ENCODE results near the gene PSTPIP1. TPM values are rescaled to one million over a fixed set of nuclear protein-coding genes. Genes with fewer than 3 reads are reported as not detected.

PSTPIP1 gene
- polyA plus RNA-seq, 5 donors: 1.1 to 3.1 (median 1.9) TPM

DNA sequence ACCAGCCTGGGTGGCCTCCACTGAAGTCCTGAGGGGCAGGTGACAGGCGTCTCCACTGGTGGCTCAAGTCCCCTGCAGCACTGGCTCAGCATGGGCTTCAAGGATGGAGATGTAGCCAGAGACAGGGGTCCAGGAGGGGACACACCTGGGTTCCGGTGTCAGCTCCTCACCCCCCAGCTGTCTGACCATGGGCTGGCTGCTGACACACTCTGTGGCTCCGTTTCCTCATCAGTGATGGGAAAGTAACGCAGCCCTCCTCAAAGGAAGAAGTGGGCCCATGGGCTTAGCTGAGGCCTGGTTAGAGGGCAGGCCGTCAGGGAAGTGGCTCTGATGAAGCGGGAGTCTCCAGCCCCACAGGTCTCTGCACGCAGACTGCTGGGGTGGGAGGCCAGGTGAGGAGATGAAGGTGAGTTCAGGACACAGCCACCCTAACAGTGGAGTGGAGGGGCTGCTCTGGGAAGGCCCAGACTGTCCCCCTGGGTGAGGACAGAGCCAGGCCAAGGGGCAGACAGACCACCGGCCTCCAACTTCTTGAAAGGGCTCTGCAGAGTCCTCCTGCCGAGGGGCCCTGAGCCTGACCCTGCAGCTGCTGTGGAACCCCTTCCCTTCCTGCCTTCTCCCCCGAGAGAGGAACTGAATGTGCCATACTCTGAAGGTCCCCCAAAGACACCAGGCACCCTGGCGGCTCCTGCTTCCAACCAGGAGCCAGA is 24.0 kb downstream of the PSTPIP1 start:
- DNase-seq: no peak

DNA sequence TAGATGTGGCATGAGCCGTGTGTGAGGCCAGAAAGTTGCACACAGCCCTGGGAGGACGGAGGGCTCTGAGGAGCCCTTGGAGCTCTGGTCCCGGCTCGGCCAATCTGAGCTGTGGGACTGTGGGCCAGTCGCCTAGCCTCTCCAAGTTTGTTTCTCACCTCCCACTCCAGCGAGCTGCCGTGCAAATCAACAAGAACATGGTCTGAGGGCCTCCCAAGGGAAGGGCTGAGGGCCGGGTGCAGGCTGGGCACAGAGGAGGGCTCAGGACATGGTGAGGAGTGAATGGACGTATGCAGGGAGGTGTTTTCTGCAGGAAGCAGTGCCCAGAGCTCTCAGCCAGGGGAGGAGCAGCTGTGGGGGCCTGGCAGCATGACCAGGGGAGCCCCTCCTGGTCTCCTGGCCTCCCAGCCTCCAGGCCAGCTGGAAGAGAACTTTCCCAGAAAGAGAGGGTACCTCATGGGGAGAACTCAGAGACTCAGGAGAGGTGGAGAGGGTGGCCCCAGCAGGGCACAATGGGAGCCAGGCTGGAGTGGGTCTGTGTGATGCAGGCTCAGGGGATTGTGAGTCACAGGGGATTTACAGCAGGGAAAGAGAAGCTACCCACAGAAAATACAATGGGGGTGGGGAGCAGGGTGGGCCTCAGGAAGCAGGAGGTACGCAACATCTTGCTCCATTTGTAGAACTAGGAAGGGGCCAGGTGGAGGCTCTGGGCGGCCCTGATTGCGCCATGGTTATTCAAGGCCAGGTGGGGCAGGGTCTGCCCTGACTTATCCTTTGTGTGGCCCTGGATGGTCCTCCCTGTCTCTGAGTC is 24.8 kb downstream of the PSTPIP1 start:
- DNase-seq: no peak

DNA sequence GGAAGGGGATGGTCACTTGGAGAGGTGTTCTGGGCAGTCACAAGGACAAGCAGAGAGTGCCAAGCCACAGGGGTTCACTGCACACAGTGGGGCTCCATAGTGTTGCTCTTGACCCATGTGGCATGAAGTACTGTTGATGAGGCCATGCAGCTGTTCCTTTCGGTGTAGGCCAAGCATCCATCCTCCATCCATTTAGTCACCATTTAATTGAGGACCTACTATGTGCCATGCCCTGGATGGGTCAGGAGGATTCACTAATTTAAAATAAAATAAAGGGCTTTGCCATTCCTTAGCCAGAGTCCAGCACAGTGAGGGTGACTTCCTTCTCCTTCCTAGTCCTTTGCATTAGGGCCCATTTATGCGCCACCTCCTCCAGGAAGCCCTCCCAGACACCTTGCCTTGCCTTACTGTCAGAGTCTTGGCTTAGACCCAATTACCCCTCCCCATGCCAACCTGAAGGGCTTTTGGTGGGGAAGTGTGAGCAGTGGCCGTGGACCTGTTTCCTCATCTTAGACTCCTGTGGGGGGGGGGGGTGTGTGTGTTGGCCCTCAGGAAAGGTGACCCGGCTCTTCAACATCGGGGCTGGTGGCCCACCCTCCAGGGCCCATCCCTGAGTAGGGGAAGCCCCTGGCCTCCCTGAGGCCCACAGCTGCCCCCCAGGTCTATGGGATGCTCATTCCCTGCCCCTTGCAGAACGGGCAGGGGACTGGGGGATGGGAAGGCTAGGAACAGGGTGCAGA is 25.6 kb downstream of the PSTPIP1 start:
- DNase-seq: no peak

DNA sequence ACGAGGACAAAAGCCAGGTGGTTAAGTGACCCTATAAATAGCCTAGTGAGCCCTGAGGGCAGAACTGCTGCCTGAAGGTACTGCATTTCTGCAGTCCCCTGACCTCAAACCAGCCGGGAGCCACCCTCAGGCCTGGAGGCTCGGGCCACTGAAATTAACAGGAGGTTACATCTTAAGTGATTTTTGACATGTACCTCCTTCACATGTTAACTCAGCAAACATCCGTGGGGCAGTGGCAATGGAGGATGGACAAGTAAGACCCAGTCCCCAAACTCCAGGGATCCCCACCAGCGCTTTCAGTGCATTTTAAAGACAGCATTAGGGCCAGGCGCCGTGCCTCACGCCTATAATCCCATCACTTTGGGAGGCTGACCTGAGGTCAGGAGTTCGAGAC is 26.2 kb downstream of the PSTPIP1 start:
- DNase-seq: no peak

DNA sequence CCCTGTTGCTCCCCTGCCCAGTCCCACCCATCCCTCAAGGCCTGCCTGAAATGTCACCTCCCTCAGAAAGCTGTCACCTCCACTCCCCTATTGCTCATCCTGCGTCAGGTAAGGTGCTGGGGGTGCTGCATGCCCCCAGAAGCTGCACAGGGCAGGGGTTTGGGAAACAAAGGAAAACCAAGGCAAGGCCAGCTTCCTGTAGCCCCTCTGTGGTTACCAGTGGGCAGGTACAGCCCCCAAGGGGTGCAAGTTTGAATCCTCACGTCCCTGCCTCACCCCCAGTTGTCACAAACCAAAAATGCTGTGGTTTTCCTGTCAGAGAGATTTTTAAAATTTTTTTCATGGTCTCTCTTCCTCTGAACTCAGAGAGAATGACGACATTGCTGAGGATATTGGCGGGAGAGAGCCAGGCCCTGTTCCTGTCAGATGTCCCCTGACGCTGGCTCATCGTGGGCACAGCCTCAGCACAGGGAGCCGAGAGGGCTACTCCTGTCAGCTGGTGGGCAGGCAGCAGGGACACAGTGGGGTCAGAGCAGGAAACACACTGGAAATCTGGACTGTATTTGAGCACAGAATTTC is 27.0 kb downstream of the PSTPIP1 start:
- no peak for DNase-seq

DNA sequence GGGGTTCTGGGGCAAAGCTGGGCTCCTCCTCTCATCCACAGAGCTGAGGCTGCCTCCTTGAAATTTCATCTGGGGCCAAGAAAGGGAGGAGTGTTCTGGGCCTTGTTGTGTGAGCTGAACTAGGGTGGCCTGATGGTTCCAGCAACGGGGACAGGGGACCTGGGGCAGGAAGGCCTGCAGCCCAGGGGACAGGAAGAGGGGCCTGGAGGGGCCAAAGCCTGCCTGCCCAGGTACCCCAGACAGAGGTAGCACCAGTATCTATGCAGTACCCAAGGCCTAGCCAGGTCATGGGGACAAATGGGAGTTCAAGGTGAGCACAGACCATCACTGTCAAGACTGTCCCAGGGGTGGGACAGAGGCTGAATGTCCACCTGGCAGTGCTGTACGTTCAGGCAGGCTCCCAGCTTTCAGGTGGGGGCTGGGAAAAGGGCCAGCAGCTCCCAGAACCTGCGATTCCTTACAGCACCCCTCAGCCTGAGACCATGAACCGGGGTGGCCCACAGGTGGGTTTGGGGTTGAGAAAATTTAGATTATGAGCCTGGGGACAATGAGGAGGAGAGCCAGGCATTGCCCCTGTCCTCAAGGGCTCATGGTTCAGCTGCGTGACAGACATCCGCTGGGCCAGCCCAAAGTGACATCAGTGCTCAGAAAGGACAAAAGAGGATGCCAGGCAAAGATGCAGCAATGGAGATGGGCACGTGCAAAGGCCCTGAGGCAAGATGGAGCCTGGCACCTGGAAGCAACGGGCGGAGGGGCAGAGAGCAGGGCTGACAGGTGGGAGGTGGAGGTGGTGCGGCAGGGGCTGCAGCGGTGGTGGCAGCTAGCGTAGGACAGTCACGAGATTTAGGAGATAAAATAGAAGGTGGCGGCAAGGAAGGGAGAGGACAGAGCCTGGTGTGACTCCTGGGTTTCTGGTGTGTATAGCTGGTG is 28.0 kb downstream of the PSTPIP1 start:
- no peak for DNase-seq

DNA sequence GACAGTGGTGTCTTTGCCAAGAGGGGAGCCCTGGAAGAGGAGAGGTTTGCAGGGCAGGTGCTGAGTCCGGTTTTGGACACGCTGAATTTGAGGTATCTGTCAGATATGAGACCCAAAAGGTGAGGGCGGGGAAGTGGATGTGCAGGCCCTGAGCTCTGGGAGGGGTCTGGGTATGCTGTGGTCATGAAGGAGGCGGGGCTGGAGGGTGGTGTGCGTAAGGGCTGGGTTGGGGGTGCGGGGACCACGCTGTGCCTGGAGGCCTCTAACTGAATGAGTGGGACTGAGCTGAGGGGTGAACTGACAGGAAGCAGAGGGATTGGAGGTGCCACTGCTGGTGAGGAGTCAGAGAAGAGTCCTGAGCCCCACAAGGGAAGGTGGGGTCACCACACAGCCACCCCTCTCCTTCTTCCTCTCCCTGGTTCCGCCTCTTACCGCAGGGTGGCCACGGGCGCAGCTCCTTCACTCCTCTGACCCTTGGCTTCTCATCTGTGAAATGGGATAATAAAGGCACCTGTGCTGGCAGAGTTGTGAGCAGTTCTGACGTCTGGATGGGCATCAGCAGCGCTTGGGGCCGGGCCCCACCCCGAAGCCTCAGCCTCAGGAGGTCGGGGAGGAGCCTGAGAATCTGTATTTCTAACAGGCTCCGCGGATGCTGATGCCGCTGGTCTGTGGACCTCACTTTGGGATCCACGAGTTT is 28.8 kb downstream of the PSTPIP1 start:
- no peak for DNase-seq

DNA sequence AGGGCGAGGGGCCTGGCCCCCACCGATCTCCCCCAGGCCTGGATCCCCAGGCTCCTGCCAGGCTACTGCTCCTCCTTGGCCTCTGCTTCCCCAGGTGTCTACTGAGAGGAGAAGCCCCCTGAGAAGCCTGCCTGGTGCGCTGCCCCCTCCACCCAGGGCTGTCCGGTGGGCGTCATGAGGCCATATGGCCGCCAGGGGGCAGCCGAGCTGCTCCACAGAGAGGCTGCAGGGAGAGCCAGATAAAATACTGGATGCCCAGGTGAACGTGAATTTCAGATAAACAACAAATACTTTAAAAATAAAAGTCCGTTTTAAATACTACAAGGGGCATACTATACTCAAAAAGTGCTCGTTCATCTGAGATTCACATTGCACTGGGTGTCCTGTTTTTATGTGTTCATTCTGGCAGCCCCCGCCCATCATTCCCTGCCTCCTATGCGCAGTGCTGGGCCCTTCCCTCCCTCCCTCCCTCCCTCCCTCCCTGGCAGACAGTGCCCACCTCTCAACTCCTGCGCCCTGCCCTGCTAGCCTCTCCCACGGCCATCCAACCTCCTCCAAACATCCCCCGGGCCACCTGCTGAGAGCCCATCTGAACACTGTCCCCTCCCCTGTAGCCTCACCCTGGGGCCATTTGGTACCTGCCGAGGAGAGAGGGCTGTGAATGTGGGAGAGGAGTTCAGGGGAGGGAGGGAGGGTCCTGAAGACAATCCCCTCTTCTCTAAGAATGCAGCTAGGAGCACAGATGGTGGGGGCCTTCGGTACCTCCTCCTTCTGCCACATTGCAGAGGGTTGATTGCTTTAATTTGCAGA is 29.6 kb downstream of the PSTPIP1 start:
- peak in 1 of 2 donors; percentile 51 for DNase-seq

DNA sequence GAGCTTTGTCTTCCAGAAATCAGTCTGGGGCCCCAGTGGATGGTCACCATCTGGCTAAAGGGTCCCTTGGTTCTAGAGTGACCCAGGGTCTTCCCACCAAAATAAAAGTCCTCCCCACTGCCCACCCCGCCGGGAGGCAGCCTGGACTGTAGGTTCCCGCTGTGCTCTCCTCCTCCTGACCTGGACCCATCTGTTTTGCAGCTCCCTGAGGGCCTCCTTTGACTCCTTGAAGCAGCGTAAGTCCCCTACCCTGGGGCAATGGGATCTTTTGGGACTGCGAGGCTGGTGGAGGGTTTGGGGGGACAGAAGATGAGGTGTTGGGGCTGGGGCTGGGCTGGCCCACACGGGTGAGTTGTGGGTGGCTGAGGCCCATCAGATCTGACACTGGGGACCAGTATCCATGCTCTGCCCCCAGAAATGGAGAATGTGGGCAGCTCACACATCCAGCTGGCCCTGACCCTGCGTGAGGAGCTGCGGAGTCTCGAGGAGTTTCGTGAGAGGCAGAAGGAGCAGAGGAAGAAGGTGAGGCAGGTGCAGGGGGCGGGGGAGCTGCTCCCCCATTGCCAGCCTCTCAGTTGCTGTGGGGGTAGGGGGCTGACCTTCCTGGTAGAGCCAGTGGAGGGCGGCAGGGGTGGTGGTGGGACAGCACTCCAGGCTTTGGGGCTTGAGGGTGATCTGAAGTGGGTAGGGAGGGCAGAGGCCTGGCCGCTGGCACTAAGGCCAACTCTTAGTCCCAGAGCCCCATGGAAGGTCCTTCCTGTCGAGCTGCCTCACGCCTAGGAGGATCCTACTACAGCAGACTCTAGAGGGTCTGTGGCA is 30.4 kb downstream of the PSTPIP1 start:
- no peak for DNase-seq

DNA sequence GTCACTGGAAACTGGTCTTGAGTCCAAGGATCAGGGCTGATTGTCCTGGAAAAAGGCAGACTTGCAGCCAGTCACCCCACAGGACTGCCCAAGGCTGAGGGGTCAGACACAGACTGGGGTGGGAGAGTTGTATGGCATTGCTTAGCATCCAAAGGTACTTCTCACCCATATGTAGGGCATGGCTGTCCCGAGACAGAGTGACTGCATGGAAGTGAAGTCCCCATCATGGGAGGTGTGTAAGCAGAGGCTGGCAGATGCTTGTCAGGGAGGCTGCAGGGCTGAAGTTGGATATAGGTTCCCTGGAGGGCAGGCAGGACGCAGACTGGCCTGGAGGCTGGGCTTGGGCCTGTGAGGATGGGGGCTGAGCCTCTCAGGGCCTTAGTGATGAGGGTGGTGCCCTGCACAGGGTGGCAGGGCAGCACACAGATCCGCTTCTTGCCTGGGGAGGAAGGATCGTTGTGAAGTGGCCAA is 31.1 kb downstream of the PSTPIP1 start:
- no peak for DNase-seq

DNA sequence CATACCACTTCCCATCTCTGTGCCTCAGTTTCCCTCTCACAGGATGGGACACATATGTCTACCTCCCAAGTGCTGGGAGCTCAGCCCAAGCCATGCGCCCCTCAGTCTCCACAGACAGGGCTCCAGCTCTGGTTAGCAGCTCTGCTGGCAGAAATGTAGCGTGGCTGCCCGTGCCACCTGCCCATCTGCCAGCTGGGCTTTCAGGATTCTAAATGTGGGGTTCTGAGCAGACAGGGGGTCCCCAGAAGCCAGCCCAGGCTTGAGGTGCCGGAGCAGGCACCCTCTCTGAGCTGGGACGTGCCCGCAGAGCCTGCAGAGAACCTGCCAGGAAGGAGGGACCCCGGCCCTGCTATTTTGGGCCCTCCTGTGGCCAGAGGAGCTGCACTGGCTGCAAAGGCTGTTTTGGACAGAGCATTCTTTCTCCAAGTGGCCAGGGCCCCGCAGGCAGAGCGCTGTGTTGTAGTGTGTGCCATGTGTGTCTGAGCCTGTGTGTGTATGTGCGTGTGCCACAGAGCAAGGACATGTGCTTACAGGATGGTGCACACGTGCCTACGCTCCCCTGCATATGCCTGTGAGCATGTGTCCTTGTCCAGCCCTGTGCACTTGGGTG is 31.7 kb downstream of the PSTPIP1 start:
- no peak for DNase-seq

DNA sequence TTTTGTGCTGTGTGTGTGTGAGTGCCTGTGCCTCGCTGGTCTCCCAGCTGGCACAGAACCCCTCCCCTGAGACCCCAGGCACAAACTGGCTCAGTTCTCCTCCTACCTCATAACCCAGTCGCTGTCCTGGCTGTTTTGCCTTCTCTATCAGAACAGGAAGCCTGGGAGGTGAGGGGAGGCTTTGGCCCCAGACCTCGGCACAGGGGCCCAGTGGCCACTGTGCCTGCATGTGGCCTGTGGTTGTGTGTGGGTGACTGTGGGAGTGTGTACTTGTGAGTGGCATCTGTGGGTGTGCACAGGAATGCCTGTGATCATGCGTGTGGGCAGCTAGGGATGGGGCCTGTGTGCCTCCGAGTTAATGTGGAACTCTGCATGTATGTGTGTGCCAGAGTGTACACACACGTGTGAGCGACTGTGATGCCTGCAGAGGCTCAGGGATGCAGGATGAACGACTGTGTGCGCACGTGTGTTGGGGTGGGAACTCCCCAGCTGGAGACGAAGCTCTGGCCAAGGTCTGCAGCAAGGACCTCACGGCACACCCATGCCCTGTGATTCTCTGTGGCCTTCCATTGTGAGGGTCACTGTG is 32.3 kb downstream of the PSTPIP1 start:
- no peak for DNase-seq

DNA sequence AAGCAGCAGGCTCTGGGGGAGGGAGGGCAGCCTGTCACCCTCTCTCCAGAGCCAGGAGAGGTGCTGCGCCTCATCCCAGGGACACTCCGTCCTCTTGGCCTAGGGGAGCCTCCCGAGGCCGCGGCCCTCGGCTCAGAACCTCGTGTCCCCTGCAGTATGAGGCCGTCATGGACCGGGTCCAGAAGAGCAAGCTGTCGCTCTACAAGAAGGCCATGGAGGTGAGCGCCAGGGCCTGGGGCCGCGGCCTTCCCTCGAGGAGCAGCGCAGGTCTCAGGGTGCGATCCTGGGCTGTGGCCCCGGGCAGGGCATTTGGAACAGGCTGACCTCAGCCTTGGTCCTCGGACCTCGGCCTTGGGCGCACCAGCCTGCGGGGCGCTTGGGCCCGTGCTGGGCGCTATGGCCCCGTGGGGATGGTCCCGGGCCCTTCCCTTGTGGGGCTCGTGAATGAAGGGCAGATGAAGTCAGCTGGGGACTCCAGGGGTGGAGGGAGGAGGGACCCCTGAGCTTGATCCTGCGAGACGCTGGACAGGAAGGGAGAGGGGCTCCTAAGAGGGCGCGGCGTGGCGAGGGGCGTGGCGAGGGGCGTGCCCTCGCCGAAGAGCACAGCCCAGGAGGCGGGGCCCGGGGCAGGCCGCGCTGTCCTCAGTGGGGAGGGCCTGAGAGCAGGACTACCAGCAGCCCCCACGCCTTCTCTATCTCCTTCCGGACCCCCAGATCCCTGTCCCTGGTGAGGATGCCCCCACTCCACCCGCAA is 32.9 kb downstream of the PSTPIP1 start:
- no peak for DNase-seq

DNA sequence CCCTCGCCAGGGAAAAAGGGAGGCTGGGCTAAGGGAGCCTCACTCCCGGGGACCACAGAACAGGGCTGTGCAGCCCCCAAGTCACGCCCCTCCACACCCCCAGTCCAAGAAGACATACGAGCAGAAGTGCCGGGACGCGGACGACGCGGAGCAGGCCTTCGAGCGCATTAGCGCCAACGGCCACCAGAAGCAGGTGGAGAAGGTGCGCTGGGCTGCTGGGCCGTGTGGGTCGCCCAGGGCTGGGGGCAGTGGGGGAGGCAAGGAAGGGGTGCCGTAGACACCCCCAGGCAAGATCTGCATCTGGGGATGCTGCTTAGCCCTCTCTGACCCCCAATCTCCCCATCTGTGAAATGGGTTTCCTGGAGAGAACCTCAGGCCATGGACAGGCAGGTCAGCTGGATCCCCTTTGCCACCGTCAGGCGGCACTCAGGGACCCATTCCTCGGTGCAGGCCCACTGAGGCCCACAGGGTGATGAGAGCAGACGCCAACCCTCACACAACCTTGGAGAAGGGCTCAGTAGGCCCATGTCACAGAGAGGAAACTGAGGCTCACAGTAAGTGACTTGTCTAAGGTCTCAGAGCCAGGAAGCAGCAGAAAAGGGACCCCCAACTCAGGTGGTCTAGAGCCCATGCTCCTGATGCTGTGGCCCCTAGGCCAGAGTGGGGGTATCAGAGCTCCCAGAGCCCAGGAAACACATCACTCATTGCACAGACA is 33.7 kb downstream of the PSTPIP1 start:
- no peak for DNase-seq

DNA sequence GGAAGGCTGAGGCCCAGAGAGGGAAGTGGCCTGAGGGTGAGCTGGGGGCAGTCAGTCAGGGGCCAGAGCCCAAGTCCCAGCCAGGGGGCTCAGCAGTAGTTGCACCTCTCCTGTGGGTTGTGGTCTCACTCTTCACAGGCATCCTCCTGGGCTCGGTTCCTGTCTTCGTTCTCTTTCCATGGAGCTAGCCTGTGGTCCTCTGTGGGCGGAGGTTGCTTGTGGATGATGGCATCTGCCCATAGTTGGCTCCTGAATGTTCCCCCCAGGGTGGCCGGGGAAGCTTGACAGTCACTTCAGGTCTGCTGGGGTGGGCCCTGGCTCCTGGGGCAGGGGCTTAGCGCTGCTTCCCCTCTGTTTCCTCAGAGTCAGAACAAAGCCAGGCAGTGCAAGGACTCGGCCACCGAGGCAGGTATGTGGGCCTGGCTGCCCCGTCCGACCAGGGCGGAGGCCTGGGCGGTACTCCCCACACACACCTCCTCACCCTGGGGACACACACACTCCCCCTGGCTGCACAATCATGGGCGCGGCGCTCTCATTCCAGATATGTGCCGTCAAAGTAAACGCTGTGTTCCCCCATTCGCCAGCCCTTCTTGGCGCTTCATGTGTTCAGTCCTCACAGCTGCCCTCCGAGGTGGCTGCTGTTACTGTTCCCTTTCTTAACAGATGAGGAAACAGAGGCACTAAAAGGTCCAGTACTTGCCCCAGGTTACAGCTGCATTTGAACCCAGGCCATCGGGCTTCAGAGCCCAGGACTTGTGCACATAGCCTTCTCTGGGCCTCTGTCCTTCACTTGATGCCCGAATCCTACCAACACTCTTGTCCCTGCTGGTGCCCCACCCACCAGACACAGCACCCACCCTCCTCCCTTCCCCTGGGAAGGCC is 34.5 kb downstream of the PSTPIP1 start:
- no peak for DNase-seq
